GM20431 (cell line): ENCODE data around the gene PGM2L1.
"Not testable (repeated sequence)": the region's sequence is repeated elsewhere in the genome, so short reads cannot be mapped to it uniquely, and the experiment has no call there.

Experiments used
- in situ Hi-C: fragments of 300-500 bp; cut with MseI, MboI; formaldehyde crosslinking; loops from one replicate; pipeline ENCODE4 v1.15.0; 2020; ENCODE audit warnings: low sequenced_read_pairs; ENCODE audit not compliant: unreplicated experiment

Gene PGM2L1

GRCh38 chr11:74403607-74404321 is 5.5 kb upstream of the PGM2L1 start:
- in situ Hi-C loops, result no loop called here

- in situ Hi-C loops, result no loop called here
Observed at GRCh38 chr11:74400606-74401005, 2.4 kb upstream of the PGM2L1 start.

- in situ Hi-C loops, result no loop called here
Observed at GRCh38 chr11:74397501-74398243, 561 bp downstream of the PGM2L1 start.

GRCh38 chr11:74392256-74392655 is 6.0 kb downstream of the PGM2L1 start:
- in situ Hi-C loops, result no loop called here

GRCh38 chr11:74391193-74391592 is 7.0 kb downstream of the PGM2L1 start:
- in situ Hi-C loops, result no loop called here

- in situ Hi-C loops, result no loop called here
Observed at GRCh38 chr11:74390697-74391096, 7.5 kb downstream of the PGM2L1 start.

GRCh38 chr11:74388678-74389327 is 9.4 kb downstream of the PGM2L1 start:
- in situ Hi-C loops, result no loop called here

GRCh38 chr11:74384641-74385040 is 13.6 kb downstream of the PGM2L1 start:
- in situ Hi-C loops, result no loop called here

- in situ Hi-C loops, result no loop called here
Observed at GRCh38 chr11:74380746-74381439, 17.3 kb downstream of the PGM2L1 start.

- in situ Hi-C loops, result no loop called here
Observed at GRCh38 chr11:74377689-74378088, 20.5 kb downstream of the PGM2L1 start.

- in situ Hi-C loops, result no loop called here
Observed at GRCh38 chr11:74373382-74373781, 24.9 kb downstream of the PGM2L1 start.

- in situ Hi-C loops, result no loop called here
Observed at GRCh38 chr11:74371269-74372052, 26.8 kb downstream of the PGM2L1 start.

GRCh38 chr11:74370123-74370522 is 28.1 kb downstream of the PGM2L1 start:
- in situ Hi-C loops, result no loop called here

- in situ Hi-C loops, result no loop called here
Observed at GRCh38 chr11:74367881-74368280, 30.4 kb downstream of the PGM2L1 start.

GRCh38 chr11:74366576-74366975 is 31.7 kb downstream of the PGM2L1 start:
- in situ Hi-C loops, result no loop called here

- in situ Hi-C loops, result not testable (repeated sequence)
Observed at GRCh38 chr11:74365805-74366204, 32.4 kb downstream of the PGM2L1 start.

- in situ Hi-C loops, result no loop called here
Observed at GRCh38 chr11:74357449-74357848, 40.8 kb downstream of the PGM2L1 start.

- in situ Hi-C loops, result no loop called here
Observed at GRCh38 chr11:74355626-74356025, 42.6 kb downstream of the PGM2L1 start.

- in situ Hi-C loops, result no loop called here
Observed at GRCh38 chr11:74354036-74354435, 44.2 kb downstream of the PGM2L1 start.

GRCh38 chr11:74347381-74347780 is 50.9 kb downstream of the PGM2L1 start:
- in situ Hi-C loops, result no loop called here
